GM12891 (cell line): ENCODE measurements around the gene CHRM5.

Experiments used
- DNase-seq: peaks from one replicate; pipeline ENCODE4 v3.0.0; 2011; ENCODE audit warnings: low spot score; ENCODE audit not compliant: insufficient read length
- FAIRE-seq: peaks from 2 replicates; lab custom pipeline; 2011; peaks lifted over from hg19 to GRCh38; lab: Jason Lieb, UNC
- PAX5 ChIP-seq: IDR thresholded peaks from 2 replicates; pipeline ENCODE4 v1.6.1; 2011; ENCODE audit warnings: low read length, moderate library complexity, mild to moderate bottlenecking; ENCODE audit not compliant: insufficient read depth, severe bottlenecking
- POLR2A ChIP-seq: IDR thresholded peaks from 2 replicates; pipeline ENCODE4 v1.6.1; 2011; ENCODE audit warnings: low read depth, low read length, control low read depth
- POLR2AphosphoS5 ChIP-seq: IDR thresholded peaks from 2 replicates; pipeline ENCODE4 v1.6.1; 2011; ENCODE audit warnings: low read depth, low read length, control low read depth
- POU2F2 ChIP-seq: IDR thresholded peaks from 2 replicates; pipeline ENCODE4 v1.6.1; 2011; ENCODE audit warnings: low read depth, mild to moderate bottlenecking, control low read depth, low read length, moderate library complexity
- SPI1 ChIP-seq: IDR thresholded peaks from 2 replicates; pipeline ENCODE4 v1.6.1; 2011; ENCODE audit warnings: low read depth, low read length, control low read depth
- TAF1 ChIP-seq: IDR thresholded peaks from 2 replicates; pipeline ENCODE4 v1.6.1; 2011; ENCODE audit warnings: low read depth, low read length, control low read depth

Gene CHRM5

GRCh38 chr15:33956397-33956796 is 11.9 kb upstream of the CHRM5 start:
- DNase-seq (no peak), FAIRE-seq (no peak)
- no peak for TF ChIP-seq PAX5
- TF ChIP-seq POU2F2 = no peak
- no peak for TF ChIP-seq TAF1
- TF ChIP-seq POLR2AphosphoS5 = no peak
- TF ChIP-seq POLR2A = no peak
- no peak for TF ChIP-seq SPI1

DNA sequence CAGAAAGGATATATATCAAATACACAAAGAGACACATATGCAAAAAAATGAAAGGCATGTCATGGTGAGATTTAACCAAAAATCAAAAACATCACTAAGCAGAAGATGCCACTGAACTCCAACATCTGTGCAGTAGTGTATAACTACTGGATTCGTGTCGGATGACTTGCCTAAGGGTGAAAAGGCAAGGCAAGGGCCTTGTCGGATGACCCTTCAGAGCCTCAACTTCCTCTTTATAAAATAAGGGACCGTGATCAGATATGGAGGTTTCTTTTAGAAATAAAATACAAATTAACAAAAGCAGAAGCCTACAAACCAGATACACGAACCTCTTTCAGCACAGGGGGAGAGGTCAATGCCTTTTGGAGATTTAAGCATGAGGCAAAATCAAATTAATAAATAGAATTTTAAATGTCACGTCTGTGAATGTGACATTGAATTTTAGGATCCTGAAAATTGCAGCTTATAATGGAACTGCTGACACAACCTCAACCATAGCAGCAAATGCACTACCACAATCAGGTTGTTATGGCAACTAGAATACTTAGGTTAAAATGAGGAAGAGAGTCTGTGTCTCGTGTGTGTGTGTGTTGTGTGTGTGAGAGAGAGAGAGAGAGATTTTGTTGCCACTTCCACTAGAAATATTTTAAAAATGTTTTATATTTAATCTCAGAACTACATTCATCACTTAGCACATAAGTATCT is 8.3 kb upstream of the CHRM5 start:
- no peak for DNase-seq
- TF ChIP-seq PAX5 (no peak), SPI1 (peak; percentile 65), POLR2AphosphoS5 (no peak), TAF1 (no peak)
- no peak for FAIRE-seq

GRCh38 chr15:33960549-33960935 is 7.8 kb upstream of the CHRM5 start:
- FAIRE-seq (no peak), DNase-seq (no peak)
- TF ChIP-seq TAF1 (no peak), PAX5 (no peak), POU2F2 (no peak), POLR2AphosphoS5 (no peak), POLR2A (no peak), SPI1 (no peak)

DNA sequence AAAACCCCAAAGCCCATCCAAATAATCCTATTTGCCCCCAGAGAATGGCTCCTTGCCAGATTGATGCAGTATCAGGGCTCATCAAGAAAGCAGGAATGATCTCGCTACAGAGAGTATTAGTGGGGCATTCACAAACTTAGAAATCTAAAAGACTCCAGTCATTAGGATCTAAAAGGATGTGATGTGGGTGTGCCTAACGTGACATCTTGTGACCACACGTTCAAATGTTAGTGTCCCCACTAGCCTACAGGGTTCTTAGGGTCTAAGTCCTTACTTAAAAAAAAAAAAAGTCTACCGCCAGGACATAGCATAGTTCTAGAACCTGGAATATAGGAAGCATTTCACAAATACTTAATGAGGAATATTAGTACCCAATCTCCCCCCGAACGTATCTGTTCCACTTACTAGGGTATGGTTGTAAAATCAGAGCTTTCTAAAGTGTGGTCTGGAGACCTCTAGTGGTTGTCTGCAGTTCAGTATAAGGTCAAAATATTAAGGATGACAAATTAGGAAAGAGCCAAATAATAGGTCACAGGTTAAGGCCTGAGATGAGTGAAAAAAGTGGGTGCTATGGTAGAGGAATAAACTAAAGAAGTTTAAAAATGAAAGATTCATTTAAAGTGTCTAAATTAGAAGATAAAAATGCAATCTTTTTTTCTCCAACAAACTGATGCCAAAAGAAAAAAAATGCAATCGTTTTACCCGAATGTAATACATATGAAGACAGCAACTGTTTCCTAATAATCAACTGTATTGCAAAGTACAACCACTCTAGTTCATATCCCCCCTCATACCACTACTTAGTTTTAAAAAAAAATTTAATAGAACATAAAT is 4.2 kb upstream of the CHRM5 start:
- TF ChIP-seq PAX5 = no peak
- TF ChIP-seq TAF1 = no peak
- TF ChIP-seq POLR2A = no peak
- FAIRE-seq = peak; percentile 40
- no peak for DNase-seq

GRCh38 chr15:33964665-33965040 is 3.6 kb upstream of the CHRM5 start:
- DNase-seq (no peak), FAIRE-seq (no peak)

GRCh38 chr15:33968821-33969220 is 524 bp downstream of the CHRM5 start:
- TF ChIP-seq POU2F2 = no peak
- FAIRE-seq = no peak

More at GRCh38 chr15:33964665-33965040, 3.6 kb upstream of the CHRM5 start:
- TF ChIP-seq POLR2A = no peak
- no peak for TF ChIP-seq SPI1
- TF ChIP-seq PAX5 = no peak
- TF ChIP-seq TAF1 = no peak
- TF ChIP-seq POU2F2 = no peak
- no peak for TF ChIP-seq POLR2AphosphoS5

DNA sequence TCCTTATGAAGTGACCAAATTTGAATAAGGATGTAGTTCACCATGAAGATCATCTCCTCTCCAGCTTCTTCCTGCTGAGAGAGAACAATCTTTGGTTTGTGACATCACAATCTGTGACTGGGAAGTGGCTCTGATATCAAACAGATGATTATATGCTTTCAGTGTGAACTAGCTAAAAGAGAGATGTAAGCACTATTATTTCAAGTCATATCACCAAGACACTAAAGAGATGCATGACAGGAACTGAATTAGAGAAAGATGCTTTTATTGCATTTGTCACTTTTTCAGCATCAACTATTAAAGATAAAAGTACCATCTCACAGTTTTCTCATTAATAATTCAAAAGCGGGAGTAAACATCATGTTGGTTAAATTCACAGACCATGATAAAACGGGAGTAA is 3.5 kb downstream of the CHRM5 start:
- no peak for DNase-seq
- TF ChIP-seq POLR2A (no peak), PAX5 (no peak)
- FAIRE-seq = no peak

More at GRCh38 chr15:33968821-33969220, 524 bp downstream of the CHRM5 start:
- no peak for DNase-seq

DNA sequence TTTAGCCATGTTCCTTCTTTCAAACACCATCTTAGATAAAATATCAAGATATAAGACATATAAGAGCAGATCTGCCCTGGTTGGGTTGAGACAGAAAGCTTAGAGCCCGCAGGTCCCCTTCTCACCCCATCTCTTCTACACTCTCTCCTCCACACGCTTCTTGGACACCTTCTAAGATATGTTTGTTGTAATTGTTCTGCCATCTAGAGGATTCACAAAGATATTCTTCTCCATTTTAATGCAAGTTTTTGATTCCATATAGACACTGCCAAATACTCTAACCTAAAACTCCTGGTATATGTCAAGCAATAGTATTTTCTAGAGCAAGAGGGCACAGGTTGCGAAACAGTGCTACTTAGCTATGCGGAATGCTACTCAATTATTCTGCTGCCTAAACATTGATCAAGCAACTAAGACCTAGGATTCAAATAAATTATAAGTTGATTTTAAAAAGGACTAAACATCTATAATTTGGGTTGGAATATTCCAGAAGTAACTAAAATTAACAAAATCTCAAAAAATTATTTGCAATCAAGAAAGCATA is 6.8 kb downstream of the CHRM5 start:
- FAIRE-seq (no peak), DNase-seq (no peak)
- TF ChIP-seq TAF1 (no peak), POU2F2 (no peak), POLR2AphosphoS5 (no peak), POLR2A (no peak), PAX5 (no peak), SPI1 (no peak)

DNA sequence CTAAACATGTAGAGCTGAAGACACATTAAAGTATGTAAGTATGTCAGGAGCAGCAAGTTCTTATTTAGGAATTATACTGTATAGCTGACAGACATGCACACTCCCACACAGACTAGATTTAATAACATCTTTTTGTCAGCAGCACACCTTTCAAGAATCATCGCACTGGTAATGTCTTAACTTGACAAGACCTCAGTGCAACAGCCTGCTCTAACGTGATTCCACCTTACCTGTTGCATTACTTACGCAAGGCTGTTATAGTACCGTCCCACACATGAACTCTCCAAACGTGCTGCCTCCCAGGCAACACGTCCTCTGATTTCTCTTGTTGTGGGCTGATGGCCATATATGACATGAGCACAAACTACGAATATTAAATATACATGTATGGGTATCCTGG is 11.9 kb downstream of the CHRM5 start:
- FAIRE-seq (no peak), DNase-seq (no peak)
- TF ChIP-seq POU2F2 (no peak), SPI1 (no peak), TAF1 (no peak), PAX5 (no peak), POLR2AphosphoS5 (no peak), POLR2A (no peak)

DNA sequence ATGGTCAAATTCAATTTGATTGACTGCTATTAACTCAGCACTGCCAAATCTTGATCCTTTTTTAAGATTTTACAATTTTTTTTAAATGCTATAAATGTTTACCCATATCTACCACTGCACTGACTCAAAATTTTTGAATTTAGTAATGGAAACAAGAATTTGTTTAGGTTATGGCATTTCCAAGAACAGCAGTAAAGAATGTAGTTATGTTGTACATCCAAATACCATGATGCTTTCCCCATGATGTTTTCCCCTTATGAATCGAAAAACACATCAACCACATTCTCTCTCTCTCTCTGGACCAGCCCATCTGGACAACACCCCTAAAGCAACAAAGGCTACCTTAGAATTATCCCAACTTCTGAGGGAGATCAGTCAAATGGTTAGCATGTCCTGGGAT is 14.2 kb downstream of the CHRM5 start:
- no peak for DNase-seq
- FAIRE-seq = no peak

More for the DNA sequence above, 14.2 kb downstream of the CHRM5 start:
- no peak for TF ChIP-seq POLR2AphosphoS5
- TF ChIP-seq SPI1 = no peak
- TF ChIP-seq PAX5 = no peak
- no peak for TF ChIP-seq POLR2A
- TF ChIP-seq TAF1 = no peak
- no peak for TF ChIP-seq POU2F2
